DND-41 (cell line): Measurements from ENCODE around the gene ADGRG6.

ENCODE experiments used
- ATAC-seq: fragments of 200-7000 bp; cut with Tn5 transposase; 3 replicates; pipeline ENCODE4 v1.9.1; 2021; ENCODE audit warnings: low read depth; ENCODE audit not compliant: insufficient read depth
- DNase-seq: peaks from one replicate; pipeline ENCODE4 v3.0.0-alpha.2; 2020
- H2AFZ ChIP-seq: 2 replicates; pipeline ENCODE4 v1.6.0; 2012; ENCODE audit warnings: low read depth, low read length
- H3K27ac ChIP-seq: 2 replicates; pipeline ENCODE4 v1.5.1; 2012; ENCODE audit warnings: low read length, inconsistent platforms
- H3K27me3 ChIP-seq: fragments of 200-600 bp; sonication (generic); 2 replicates; pipeline ENCODE4 v1.6.0; 2012; ENCODE audit warnings: low read length, mild to moderate bottlenecking, inconsistent platforms; ENCODE audit not compliant: insufficient read depth, poor library complexity
- H3K36me3 ChIP-seq: 2 replicates; pipeline ENCODE4 v1.5.1; 2012; ENCODE audit warnings: low read length, inconsistent platforms; ENCODE audit not compliant: insufficient read depth
- H3K4me1 ChIP-seq: 2 replicates; pipeline ENCODE4 v1.5.1; 2012; ENCODE audit warnings: mild to moderate bottlenecking, low read length; ENCODE audit not compliant: insufficient read depth
- H3K4me2 ChIP-seq: 2 replicates; pipeline ENCODE4 v1.6.0; 2012; ENCODE audit warnings: mild to moderate bottlenecking, moderate library complexity, low read length, inconsistent platforms; ENCODE audit not compliant: insufficient read depth
- H3K4me3 ChIP-seq, 2 experiments: fragments of 200-600 bp in 1 of 2; shearing (Covaris generic) in 1 of 2; 2 replicates each; pipeline ENCODE4 v1.5.1; 2012 to 2016; ENCODE audit warnings: inconsistent platforms in 2 of 2, low read length in 2 of 2, mild to moderate bottlenecking in 2 of 2, low read depth in 1 of 2, moderate library complexity in 1 of 2
- H3K79me2 ChIP-seq: 2 replicates; pipeline ENCODE4 v1.6.0; 2012; ENCODE audit warnings: low read length, inconsistent platforms; ENCODE audit not compliant: insufficient read depth
- H3K9ac ChIP-seq: 2 replicates; pipeline ENCODE4 v1.6.0; 2012; ENCODE audit warnings: low read depth, mild to moderate bottlenecking, inconsistent platforms, low read length, moderate library complexity
- H3K9me3 ChIP-seq: 2 replicates; pipeline ENCODE4 v1.5.1; 2012; ENCODE audit warnings: low read length, moderate library complexity, mild to moderate bottlenecking, inconsistent platforms; ENCODE audit not compliant: insufficient read depth, severe bottlenecking
- H4K20me1 ChIP-seq: 2 replicates; pipeline ENCODE4 v1.6.0; 2012; ENCODE audit warnings: low read length; ENCODE audit not compliant: insufficient read depth
- EZH2 ChIP-seq: IDR thresholded peaks from 3 replicates; pipeline ENCODE4 v1.6.1; 2012; ENCODE audit warnings: borderline replicate concordance, low read depth, mild to moderate bottlenecking, moderate library complexity, low read length, inconsistent platforms; ENCODE audit not compliant: severe bottlenecking
- TF ChIP-seq, protein P1 (sequence below): IDR thresholded peaks from 2 replicates; pipeline ENCODE4 v1.5.1; 2012; ENCODE audit warnings: borderline replicate concordance, low read length, moderate library complexity, mild to moderate bottlenecking; ENCODE audit not compliant: poor library complexity, severe bottlenecking; ENCODE audit errors: extremely low read depth

ADGRG6 gene

GRCh38 chr6:142275236-142276006 lies 26.4 kb upstream of the ADGRG6 start:
- Histone ChIP-seq H3K4me3 (no peak overlapping the region), H3K9ac (no peak overlapping the region), H3K9me3 (no peaks in the 10 kb centered on the region), H2AFZ (no peak overlapping the region), H3K79me2 (no peaks in the 10 kb centered on the region), H3K27ac (no peak overlapping the region), H3K27me3 (no peaks in the 10 kb centered on the region), H3K36me3 (no peaks in the 10 kb centered on the region), H4K20me1 (no peaks in the 10 kb centered on the region), H3K4me2 (no peak overlapping the region), H3K4me1 (no peaks in the 10 kb centered on the region)
- no peak for TF ChIP-seq EZH2
- TF ChIP-seq, protein P1, sequence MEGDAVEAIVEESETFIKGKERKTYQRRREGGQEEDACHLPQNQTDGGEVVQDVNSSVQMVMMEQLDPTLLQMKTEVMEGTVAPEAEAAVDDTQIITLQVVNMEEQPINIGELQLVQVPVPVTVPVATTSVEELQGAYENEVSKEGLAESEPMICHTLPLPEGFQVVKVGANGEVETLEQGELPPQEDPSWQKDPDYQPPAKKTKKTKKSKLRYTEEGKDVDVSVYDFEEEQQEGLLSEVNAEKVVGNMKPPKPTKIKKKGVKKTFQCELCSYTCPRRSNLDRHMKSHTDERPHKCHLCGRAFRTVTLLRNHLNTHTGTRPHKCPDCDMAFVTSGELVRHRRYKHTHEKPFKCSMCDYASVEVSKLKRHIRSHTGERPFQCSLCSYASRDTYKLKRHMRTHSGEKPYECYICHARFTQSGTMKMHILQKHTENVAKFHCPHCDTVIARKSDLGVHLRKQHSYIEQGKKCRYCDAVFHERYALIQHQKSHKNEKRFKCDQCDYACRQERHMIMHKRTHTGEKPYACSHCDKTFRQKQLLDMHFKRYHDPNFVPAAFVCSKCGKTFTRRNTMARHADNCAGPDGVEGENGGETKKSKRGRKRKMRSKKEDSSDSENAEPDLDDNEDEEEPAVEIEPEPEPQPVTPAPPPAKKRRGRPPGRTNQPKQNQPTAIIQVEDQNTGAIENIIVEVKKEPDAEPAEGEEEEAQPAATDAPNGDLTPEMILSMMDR = no peak
- ATAC-seq (no peak), DNase-seq (no peak)

GRCh38 chr6:142276256-142276655 lies 25.6 kb upstream of the ADGRG6 start:
- Histone ChIP-seq H3K9ac (no peak overlapping the region), H3K9me3 (no peaks in the 10 kb centered on the region), H3K4me1 (no peaks in the 10 kb centered on the region), H3K27ac (no peak overlapping the region), H2AFZ (no peak overlapping the region), H3K79me2 (no peaks in the 10 kb centered on the region), H3K36me3 (no peaks in the 10 kb centered on the region), H3K27me3 (no peaks in the 10 kb centered on the region), H4K20me1 (no peaks in the 10 kb centered on the region), H3K4me2 (no peak overlapping the region), H3K4me3 (no peak overlapping the region)
- ATAC-seq = no peak
- no peak for DNase-seq
- TF ChIP-seq EZH2 = no peak

DNA sequence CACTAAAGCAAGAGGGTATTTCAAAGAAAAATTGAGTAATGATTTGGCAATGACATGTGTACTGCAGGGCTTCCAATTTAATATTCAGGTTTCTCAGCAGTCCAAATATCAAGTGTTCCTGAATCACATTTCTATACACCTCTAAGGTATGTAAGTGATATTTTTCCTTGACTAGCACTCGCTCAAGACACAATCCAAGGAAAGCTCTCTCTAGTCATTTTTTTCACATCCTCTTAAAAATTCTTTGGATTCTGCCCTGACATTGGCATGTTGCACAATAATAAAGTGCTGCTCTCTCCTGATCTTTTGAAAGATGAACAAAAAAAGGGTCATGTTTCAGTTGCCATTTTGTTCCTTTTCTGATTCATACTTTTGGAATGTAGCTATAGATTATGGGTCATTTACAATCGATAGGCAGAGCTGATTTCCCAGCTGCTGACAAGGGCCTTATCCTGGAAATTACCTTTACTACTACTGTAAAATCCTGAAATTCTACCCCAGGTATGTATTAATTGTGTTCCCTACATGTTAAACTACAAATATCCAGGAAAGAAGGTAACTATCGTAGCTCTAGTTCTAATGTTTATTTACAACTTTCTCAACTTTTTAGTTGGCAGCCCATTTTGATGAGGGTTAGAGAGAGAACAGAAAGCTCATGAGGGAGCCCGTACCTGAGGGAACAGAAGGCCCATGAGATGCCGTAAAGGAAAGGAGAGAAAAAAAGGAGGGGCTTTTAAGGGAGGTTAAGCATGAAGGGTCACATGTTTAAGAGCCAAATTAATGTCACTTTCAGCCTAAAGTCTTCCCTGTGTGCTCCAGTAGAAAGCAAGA lies 22.2 kb upstream of the ADGRG6 start:
- Histone ChIP-seq H2AFZ (no peak overlapping the region), H3K9me3 (no peaks in the 10 kb centered on the region), H3K9ac (no peak overlapping the region), H3K4me1 (no peaks in the 10 kb centered on the region), H3K4me3 (no peak overlapping the region), H3K36me3 (no peaks in the 10 kb centered on the region), H3K27ac (no peak overlapping the region), H4K20me1 (no peaks in the 10 kb centered on the region), H3K27me3 (no peaks in the 10 kb centered on the region), H3K79me2 (no peaks in the 10 kb centered on the region), H3K4me2 (no peak overlapping the region)
- DNase-seq = no peak
- TF ChIP-seq, protein P1 = no peak
- TF ChIP-seq EZH2 = no peak
- ATAC-seq = no peak

DNA sequence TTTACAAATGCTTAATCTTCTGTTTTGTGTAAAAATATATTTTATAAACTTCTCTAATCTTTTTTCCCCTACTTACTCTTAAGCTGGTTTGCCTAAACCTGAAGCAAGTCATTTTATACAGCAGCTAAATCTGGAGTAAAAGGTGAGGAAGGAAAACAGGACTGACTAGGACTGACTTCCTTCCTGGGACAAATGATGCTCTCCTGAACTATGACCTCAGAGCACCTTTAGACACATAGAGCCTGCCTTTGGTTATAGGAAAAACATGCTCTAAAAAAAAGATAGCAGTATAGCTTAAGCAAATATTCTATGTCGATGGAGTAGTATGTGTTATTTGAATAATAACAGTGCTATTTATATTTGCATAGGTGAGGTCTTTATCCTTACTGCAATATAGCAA lies 21.5 kb upstream of the ADGRG6 start:
- Histone ChIP-seq H2AFZ (no peak overlapping the region), H3K4me3 (no peak overlapping the region), H3K9ac (no peak overlapping the region), H3K27me3 (no peaks in the 10 kb centered on the region), H3K9me3 (no peaks in the 10 kb centered on the region), H3K4me2 (no peak overlapping the region), H3K36me3 (no peaks in the 10 kb centered on the region), H3K27ac (no peak overlapping the region), H3K79me2 (no peaks in the 10 kb centered on the region), H3K4me1 (no peaks in the 10 kb centered on the region), H4K20me1 (no peaks in the 10 kb centered on the region)
- ATAC-seq (no peak), DNase-seq (no peak)
- TF ChIP-seq EZH2 = no peak
- TF ChIP-seq, protein P1 = no peak
